HCT116 (cell line): ENCODE measurements around the gene SYP. TPM values are rescaled to one million over a fixed set of nuclear protein-coding genes. Genes with fewer than 3 reads are reported as not detected.

Experiments used
- ATAC-seq: fragments of 200-7000 bp; cut with Tn5 transposase; 2 replicates; pipeline ENCODE4 v1.9.1; 2020; ENCODE audit warnings: mild to moderate bottlenecking, moderate library complexity
- BruUV-seq: library from RNA; stranded (reverse); fragments of 400-500 nt; replicated peaks from 2 replicates; lab custom pipeline; 2021; lab: Mats Ljungman, UMichigan
- CTCF ChIA-PET: fragments of 300-600 bp; sonication (Branson Sonifier 250); formaldehyde crosslinking; loops from one replicate; lab custom pipeline; 2021; ENCODE audit warnings: antibody characterized with exemption; lab: Charles Lee
- POLR2A ChIA-PET: fragments of 300-600, 350-600 bp; sonication (Branson Sonifier 250); formaldehyde crosslinking; loops from one replicate; lab custom pipeline; 2021; ENCODE audit warnings: antibody characterized with exemption; lab: Charles Lee
- RAD21 ChIA-PET, 2 experiments: fragments of 300-600 bp; sonication (Branson Sonifier 250); formaldehyde crosslinking; loops; one replicate each; lab custom pipeline; 2023; ENCODE audit warnings: low total read pairs in 2 of 2; ENCODE audit not compliant: uncharacterized antibody in 2 of 2, unreplicated experiment in 2 of 2, low non-redundant PET in 1 of 2; lab: Charles Lee
- DNase-seq: peaks from one replicate; pipeline ENCODE4 v3.0.0-alpha.2; 2010; ENCODE audit warnings: low read depth, low spot score
- H2AFZ ChIP-seq: fragments of 200-600 bp; shearing (Covaris generic), sonication (generic); 2 replicates; pipeline ENCODE4 v1.6.1; 2017; ENCODE audit warnings: low read depth, mixed run types, mixed read lengths, antibody characterized with exemption, low read length; ENCODE audit not compliant: poor library complexity, severe bottlenecking
- H3K27ac ChIP-seq: 2 replicates; pipeline ENCODE4 v1.5.1; 2012; ENCODE audit warnings: low read depth, low read length
- H3K27me3 ChIP-seq: fragments of 200-600 bp; sonication (generic); 2 replicates; pipeline ENCODE4 v1.6.1; 2016; ENCODE audit warnings: mixed run types, low read length, mixed read lengths; ENCODE audit not compliant: insufficient read depth
- H3K36me3 ChIP-seq, 2 experiments: fragments of 200-500 bp in 1 of 2; fragments of 200-600 bp in 1 of 2; sonication (Bioruptor generic) in 1 of 2; sonication (generic) in 1 of 2; 2 replicates each; pipeline versions ENCODE4 v1.5.1 to v1.6.1; 2014 to 2016; ENCODE audit warnings: low read length in 2 of 2, inconsistent platforms in 1 of 2, mixed read lengths in 1 of 2, mixed run types in 1 of 2; ENCODE audit not compliant: insufficient read depth in 2 of 2, control insufficient read depth in 1 of 2
- H3K4me1 ChIP-seq, 2 experiments: fragments of 200-600 bp in 1 of 2; sonication (generic) in 1 of 2; 2 replicates each; pipeline versions ENCODE4 v1.5.1 to v1.6.1; 2012 to 2017; ENCODE audit warnings: low read length in 2 of 2, inconsistent platforms in 1 of 2, mild to moderate bottlenecking in 1 of 2, mixed read lengths in 1 of 2, mixed run types in 1 of 2, moderate library complexity in 1 of 2; ENCODE audit not compliant: insufficient read depth in 2 of 2, control insufficient read depth in 1 of 2
- H3K4me2 ChIP-seq: fragments of 200-600 bp; sonication (generic); 2 replicates; pipeline ENCODE4 v1.6.1; 2017; ENCODE audit warnings: mixed run types, low read length, mixed read lengths
- H3K4me3 ChIP-seq, 2 experiments: fragments of 200-600 bp in 1 of 2; sonication (generic) in 1 of 2; replicated peaks in 1 of 2; 2 replicates each; pipeline ENCODE4 v1.5.1; 2011 to 2016; ENCODE audit warnings: low read length in 2 of 2, control low read depth in 1 of 2, low read depth in 1 of 2, mild to moderate bottlenecking in 1 of 2, mixed read lengths in 1 of 2, mixed run types in 1 of 2
- H3K79me2 ChIP-seq: fragments of 200-600 bp; sonication (generic); 2 replicates; pipeline ENCODE4 v1.6.1; 2017; ENCODE audit warnings: mild to moderate bottlenecking, mixed run types, low read length, moderate library complexity, mixed read lengths; ENCODE audit not compliant: insufficient read depth
- H3K9ac ChIP-seq: fragments of 200-600 bp; sonication (generic); 2 replicates; pipeline ENCODE4 v1.6.1; 2016; ENCODE audit warnings: low read length, mixed read lengths
- H3K9me2 ChIP-seq: fragments of 200-600 bp; sonication (generic), shearing (Covaris generic); 2 replicates; pipeline ENCODE4 v1.6.1; 2017; ENCODE audit warnings: mixed run types, mild to moderate bottlenecking, moderate library complexity; ENCODE audit not compliant: insufficient read depth
- H3K9me3 ChIP-seq, 2 experiments: fragments of 200-500 bp in 1 of 2; fragments of 200-600 bp in 1 of 2; sonication (Bioruptor generic) in 1 of 2; sonication (generic) in 1 of 2; 2 replicates each; pipeline ENCODE4 v1.6.1; 2014 to 2017; ENCODE audit warnings: low read length in 2 of 2, mixed read lengths in 2 of 2, inconsistent platforms in 1 of 2, low read depth in 1 of 2, mild to moderate bottlenecking in 1 of 2, mixed run types in 1 of 2, moderate library complexity in 1 of 2; ENCODE audit not compliant: control insufficient read depth in 1 of 2, insufficient read depth in 1 of 2
- H4K20me1 ChIP-seq: fragments of 200-600 bp; sonication (generic), shearing (Covaris generic); 2 replicates; pipeline ENCODE4 v1.6.1; 2017; ENCODE audit warnings: mixed run types, mild to moderate bottlenecking, moderate library complexity; ENCODE audit not compliant: insufficient read depth
- CBX3 ChIP-seq: IDR thresholded peaks from 2 replicates; pipeline ENCODE4 v1.6.1; 2012; ENCODE audit warnings: low read depth
- CEBPB ChIP-seq: IDR thresholded peaks from 2 replicates; pipeline ENCODE4 v1.6.1; 2012; ENCODE audit warnings: low read depth
- ELF1 ChIP-seq: IDR thresholded peaks from 2 replicates; pipeline ENCODE4 v1.6.1; 2012; ENCODE audit warnings: low read depth, borderline replicate concordance
- EZH2 ChIP-seq: fragments of 200-600 bp; sonication (generic); IDR thresholded peaks from 2 replicates; pipeline ENCODE4 v1.6.1; 2017; ENCODE audit warnings: antibody characterized with exemption, mixed run types
- EZH2phosphoT487 ChIP-seq: fragments of 200-600 bp; IDR thresholded peaks from 2 replicates; pipeline ENCODE4 v1.6.1; 2018; ENCODE audit warnings: antibody characterized with exemption, borderline replicate concordance
- FOSL1 ChIP-seq: IDR thresholded peaks from 2 replicates; pipeline ENCODE4 v1.6.1; 2012; ENCODE audit warnings: low read depth
- POLR2A ChIP-seq: IDR thresholded peaks from 2 replicates; pipeline ENCODE4 v1.7.0; 2011; ENCODE audit warnings: borderline replicate concordance; ENCODE audit not compliant: insufficient read depth, insufficient read length; ENCODE audit errors: extremely low read depth
- POLR2AphosphoS5 ChIP-seq: IDR thresholded peaks from 2 replicates; pipeline ENCODE4 v1.6.1; 2011; ENCODE audit warnings: mild to moderate bottlenecking, low read depth, low read length, moderate library complexity
- SIN3A ChIP-seq: IDR thresholded peaks from 2 replicates; pipeline ENCODE4 v1.6.1; 2012; ENCODE audit warnings: low read depth
- SP1 ChIP-seq: IDR thresholded peaks from 2 replicates; pipeline ENCODE4 v1.6.1; 2012; ENCODE audit warnings: low read depth
- SRF ChIP-seq: IDR thresholded peaks from 2 replicates; pipeline ENCODE4 v1.6.1; 2012; ENCODE audit warnings: low read depth
- TCF7L2 ChIP-seq: IDR thresholded peaks from 2 replicates; pipeline ENCODE4 v1.7.0; 2011; ENCODE audit warnings: borderline replicate concordance, inconsistent platforms; ENCODE audit not compliant: insufficient read depth, insufficient read length; ENCODE audit errors: extremely low read depth
- YY1 ChIP-seq: IDR thresholded peaks from 2 replicates; pipeline ENCODE4 v1.6.1; 2011; ENCODE audit warnings: low read length, low read depth, moderate library complexity, mild to moderate bottlenecking; ENCODE audit not compliant: insufficient replicate concordance; ENCODE audit errors: extremely low read depth
- ZFX ChIP-seq: fragments of 450-650 bp; IDR thresholded peaks from 2 replicates; pipeline ENCODE4 v1.6.1; 2017
- intact Hi-C: fragments of 100-400 bp; cut with micrococcal nuclease; formaldehyde crosslinking; loops from 2 replicates; pipeline ENCODE4 v1.10.0; 2022
- total RNA-seq: library from RNA; stranded (reverse); gene quantifications from one replicate; pipeline ENCODE4 v1.2.1, GENCODE V29; 2021; ENCODE audit not compliant: unreplicated experiment
- TF ChIP-seq, protein P1 (sequence below): IDR thresholded peaks from 2 replicates; pipeline ENCODE4 v1.6.1; 2011; ENCODE audit warnings: mild to moderate bottlenecking, low read length, moderate library complexity; ENCODE audit not compliant: insufficient replicate concordance; ENCODE audit errors: extremely low read depth
- TF ChIP-seq, protein P2 (sequence below): IDR thresholded peaks from 2 replicates; pipeline ENCODE4 v1.6.1; 2012
- TF ChIP-seq, protein P3 (sequence below): IDR thresholded peaks from 2 replicates; pipeline ENCODE4 v1.6.1; 2012
- TF ChIP-seq, protein P4 (sequence below): IDR thresholded peaks from 2 replicates; pipeline ENCODE4 v1.6.1; 2012; ENCODE audit warnings: low read depth

Gene SYP
- total RNA-seq, 1 experiment from 2014 or later = 1.2 TPM

DNA sequence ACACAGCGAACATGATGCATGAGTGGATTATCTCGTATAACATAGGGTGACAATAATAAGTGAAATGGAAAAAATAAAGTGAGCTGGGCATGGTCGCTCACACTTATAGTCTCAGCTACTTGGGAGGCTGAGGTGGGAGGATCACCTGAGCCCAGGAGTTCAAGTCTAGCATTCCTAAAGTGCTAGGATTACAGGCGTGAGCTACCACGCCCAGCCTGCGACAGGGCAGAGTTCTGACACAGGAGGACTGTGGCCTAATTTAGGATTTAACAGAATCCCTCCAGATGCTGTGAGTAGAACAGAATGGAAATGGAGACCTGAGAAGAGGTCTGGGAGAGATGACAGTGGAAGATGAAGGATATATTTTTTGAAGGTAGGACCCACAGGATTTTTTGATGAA, 10.4 kb downstream of the SYP start:
- Histone ChIP-seq H3K9me3 (no peaks in the 10 kb centered on the region), H3K27me3 (no peaks in the 10 kb centered on the region), H2AFZ (no peak overlapping the region), H3K4me2 (peak overlapping the region; percentile 78), H3K4me3 (peak overlapping the region; percentile 50 to 55), H3K9me2 (no peaks in the 10 kb centered on the region), H3K4me1 (peaks cover 14 to 36% of the 10 kb centered on the region in 2 experiments), H4K20me1 (no peaks in the 10 kb centered on the region), H3K36me3 (no peaks in the 10 kb centered on the region), H3K27ac (peak overlapping the region; percentile 64), H3K9ac (peak overlapping the region; percentile 62), H3K79me2 (peaks cover 14% of the 10 kb centered on the region; the same call in 1 of the 2 replicates)
- CTCF ChIA-PET = interaction anchor here (1.1 to 1.2 kb wide), 2 partner anchors 23 to 83 kb away, joined by 3 read pairs; no protein-coding TSS in a partner anchor
- BruUV-seq = no TSS peak
- no peak for TF ChIP-seq YY1
- TF ChIP-seq CBX3 = no peak
- no peak for TF ChIP-seq ZFX
- no peak for TF ChIP-seq TCF7L2
- TF ChIP-seq EZH2 = no peak
- TF ChIP-seq, protein P1, sequence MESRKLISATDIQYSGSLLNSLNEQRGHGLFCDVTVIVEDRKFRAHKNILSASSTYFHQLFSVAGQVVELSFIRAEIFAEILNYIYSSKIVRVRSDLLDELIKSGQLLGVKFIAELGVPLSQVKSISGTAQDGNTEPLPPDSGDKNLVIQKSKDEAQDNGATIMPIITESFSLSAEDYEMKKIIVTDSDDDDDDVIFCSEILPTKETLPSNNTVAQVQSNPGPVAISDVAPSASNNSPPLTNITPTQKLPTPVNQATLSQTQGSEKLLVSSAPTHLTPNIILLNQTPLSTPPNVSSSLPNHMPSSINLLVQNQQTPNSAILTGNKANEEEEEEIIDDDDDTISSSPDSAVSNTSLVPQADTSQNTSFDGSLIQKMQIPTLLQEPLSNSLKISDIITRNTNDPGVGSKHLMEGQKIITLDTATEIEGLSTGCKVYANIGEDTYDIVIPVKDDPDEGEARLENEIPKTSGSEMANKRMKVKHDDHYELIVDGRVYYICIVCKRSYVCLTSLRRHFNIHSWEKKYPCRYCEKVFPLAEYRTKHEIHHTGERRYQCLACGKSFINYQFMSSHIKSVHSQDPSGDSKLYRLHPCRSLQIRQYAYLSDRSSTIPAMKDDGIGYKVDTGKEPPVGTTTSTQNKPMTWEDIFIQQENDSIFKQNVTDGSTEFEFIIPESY = no peak
- TF ChIP-seq, protein P2, sequence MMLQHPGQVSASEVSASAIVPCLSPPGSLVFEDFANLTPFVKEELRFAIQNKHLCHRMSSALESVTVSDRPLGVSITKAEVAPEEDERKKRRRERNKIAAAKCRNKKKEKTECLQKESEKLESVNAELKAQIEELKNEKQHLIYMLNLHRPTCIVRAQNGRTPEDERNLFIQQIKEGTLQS = no peak
- TF ChIP-seq CEBPB = no peak
- no peak for TF ChIP-seq POLR2A
- no peak for TF ChIP-seq EZH2phosphoT487
- no peak for TF ChIP-seq ELF1
- TF ChIP-seq, protein P3, sequence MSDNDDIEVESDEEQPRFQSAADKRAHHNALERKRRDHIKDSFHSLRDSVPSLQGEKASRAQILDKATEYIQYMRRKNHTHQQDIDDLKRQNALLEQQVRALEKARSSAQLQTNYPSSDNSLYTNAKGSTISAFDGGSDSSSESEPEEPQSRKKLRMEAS = no peak
- TF ChIP-seq, protein P4, sequence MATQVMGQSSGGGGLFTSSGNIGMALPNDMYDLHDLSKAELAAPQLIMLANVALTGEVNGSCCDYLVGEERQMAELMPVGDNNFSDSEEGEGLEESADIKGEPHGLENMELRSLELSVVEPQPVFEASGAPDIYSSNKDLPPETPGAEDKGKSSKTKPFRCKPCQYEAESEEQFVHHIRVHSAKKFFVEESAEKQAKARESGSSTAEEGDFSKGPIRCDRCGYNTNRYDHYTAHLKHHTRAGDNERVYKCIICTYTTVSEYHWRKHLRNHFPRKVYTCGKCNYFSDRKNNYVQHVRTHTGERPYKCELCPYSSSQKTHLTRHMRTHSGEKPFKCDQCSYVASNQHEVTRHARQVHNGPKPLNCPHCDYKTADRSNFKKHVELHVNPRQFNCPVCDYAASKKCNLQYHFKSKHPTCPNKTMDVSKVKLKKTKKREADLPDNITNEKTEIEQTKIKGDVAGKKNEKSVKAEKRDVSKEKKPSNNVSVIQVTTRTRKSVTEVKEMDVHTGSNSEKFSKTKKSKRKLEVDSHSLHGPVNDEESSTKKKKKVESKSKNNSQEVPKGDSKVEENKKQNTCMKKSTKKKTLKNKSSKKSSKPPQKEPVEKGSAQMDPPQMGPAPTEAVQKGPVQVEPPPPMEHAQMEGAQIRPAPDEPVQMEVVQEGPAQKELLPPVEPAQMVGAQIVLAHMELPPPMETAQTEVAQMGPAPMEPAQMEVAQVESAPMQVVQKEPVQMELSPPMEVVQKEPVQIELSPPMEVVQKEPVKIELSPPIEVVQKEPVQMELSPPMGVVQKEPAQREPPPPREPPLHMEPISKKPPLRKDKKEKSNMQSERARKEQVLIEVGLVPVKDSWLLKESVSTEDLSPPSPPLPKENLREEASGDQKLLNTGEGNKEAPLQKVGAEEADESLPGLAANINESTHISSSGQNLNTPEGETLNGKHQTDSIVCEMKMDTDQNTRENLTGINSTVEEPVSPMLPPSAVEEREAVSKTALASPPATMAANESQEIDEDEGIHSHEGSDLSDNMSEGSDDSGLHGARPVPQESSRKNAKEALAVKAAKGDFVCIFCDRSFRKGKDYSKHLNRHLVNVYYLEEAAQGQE = no peak
- TF ChIP-seq SP1 = no peak
- TF ChIP-seq FOSL1 = no peak
- TF ChIP-seq SIN3A = no peak
- no peak for TF ChIP-seq SRF
- no peak for TF ChIP-seq POLR2AphosphoS5
- no peak for DNase-seq
- POLR2A ChIA-PET = interaction anchor here (2.5 kb wide), 1 partner anchor 22 kb away, joined by 21 read pairs; no protein-coding TSS in a partner anchor
- no peak for ATAC-seq
- RAD21 ChIA-PET = no interaction called here
- intact Hi-C loops = loop anchor here (2.0 to 10.0 kb wide), 3 partner anchors 79 to 645 kb away; partner anchors contain the start of gene PPP1R3F
